PC-3 (cell line): ENCODE results near the gene PIEZO2. TPM values are rescaled to one million over a fixed set of nuclear protein-coding genes. Genes with fewer than 3 reads are reported as not detected.

Experiments
- ATAC-seq: fragments of 200-7000 bp; cut with Tn5 transposase; 2 replicates; pipeline ENCODE4 v1.9.1; 2020; ENCODE audit warnings: mild to moderate bottlenecking, moderate library complexity
- BruUV-seq: library from RNA; stranded (reverse); fragments of 400-500 nt; replicated peaks from 2 replicates; lab custom pipeline; 2021; lab: Mats Ljungman, UMichigan
- CTCF ChIA-PET: fragments of 300-600 bp; sonication (Branson Sonifier 250); formaldehyde crosslinking; loops from one replicate; lab custom pipeline; 2022; ENCODE audit warnings: antibody characterized with exemption; lab: Charles Lee
- POLR2A ChIA-PET: fragments of 300-600 bp; sonication (Branson Sonifier 250); formaldehyde crosslinking; loops from one replicate; lab custom pipeline; 2022; ENCODE audit warnings: antibody characterized with exemption; ENCODE audit not compliant: unreplicated experiment; lab: Charles Lee
- DNase-seq: peaks from one replicate; pipeline ENCODE4 v3.0.0-alpha.2; 2015
- H2AFZ ChIP-seq: fragments of 300-600 bp; sonication (generic); 2 replicates; pipeline ENCODE4 v1.6.0; 2016; ENCODE audit warnings: antibody characterized with exemption, low read length
- H3F3A ChIP-seq: fragments of 300-600 bp; sonication (generic); one replicate; pipeline ENCODE4 v1.6.0; 2017; ENCODE audit warnings: antibody characterized with exemption, low read length, control low read depth, mild to moderate bottlenecking; ENCODE audit not compliant: unreplicated experiment
- H3K27ac ChIP-seq: fragments of 300-600 bp; sonication (generic); 2 replicates; pipeline ENCODE4 v1.5.1; 2016; ENCODE audit warnings: mild to moderate bottlenecking, low read length
- H3K27me3 ChIP-seq: fragments of 300-600 bp; sonication (generic); 2 replicates; pipeline ENCODE4 v1.6.1; 2016; ENCODE audit warnings: low read length, mixed read lengths
- H3K36me3 ChIP-seq: fragments of 300-600 bp; sonication (generic); 2 replicates; pipeline ENCODE4 v1.6.1; 2016; ENCODE audit warnings: low read depth, mixed run types, low read length, mixed read lengths
- H3K4me1 ChIP-seq: fragments of 300-600 bp; sonication (generic); 2 replicates; pipeline ENCODE4 v1.5.1; 2016; ENCODE audit warnings: low read length; ENCODE audit not compliant: insufficient read depth
- H3K4me2 ChIP-seq: fragments of 300-600 bp; sonication (generic); 2 replicates; pipeline ENCODE4 v1.6.0; 2016; ENCODE audit warnings: low read length
- H3K4me3 ChIP-seq: fragments of 300-600 bp; sonication (generic); 2 replicates; pipeline ENCODE4 v1.5.1; 2016; ENCODE audit warnings: mild to moderate bottlenecking, low read length, mixed read lengths
- H3K79me2 ChIP-seq: fragments of 300-600 bp; sonication (generic); 2 replicates; pipeline ENCODE4 v1.6.1; 2017; ENCODE audit warnings: low read length, mixed read lengths
- H3K9ac ChIP-seq: fragments of 300-600 bp; sonication (generic); 2 replicates; pipeline ENCODE4 v1.6.0; 2016; ENCODE audit warnings: mild to moderate bottlenecking, low read length
- H3K9me2 ChIP-seq: fragments of 300-600 bp; sonication (generic); replicated peaks from 2 replicates; pipeline ENCODE4 v1.6.1; 2016; ENCODE audit warnings: mixed run types, low read length, mixed read lengths
- H3K9me3 ChIP-seq: fragments of 300-600 bp; sonication (generic); 2 replicates; pipeline ENCODE4 v1.6.1; 2016; ENCODE audit warnings: low read length, mixed read lengths
- H4K20me1 ChIP-seq: fragments of 300-600 bp; sonication (generic); 2 replicates; pipeline ENCODE4 v1.6.1; 2016; ENCODE audit warnings: low read length, mixed read lengths
- EZH2 ChIP-seq: fragments of 300-600 bp; sonication (generic); IDR thresholded peaks from one replicate; pipeline ENCODE4 v1.6.1; 2017; ENCODE audit warnings: antibody characterized with exemption, mild to moderate bottlenecking, low read length; ENCODE audit not compliant: unreplicated experiment
- EZH2phosphoT487 ChIP-seq: fragments of 300-600 bp; sonication (generic); IDR thresholded peaks from 2 replicates; pipeline ENCODE4 v1.6.1; 2018; ENCODE audit warnings: mild to moderate bottlenecking, antibody characterized with exemption, low read length, borderline replicate concordance
- intact Hi-C: fragments of 100-400 bp; cut with micrococcal nuclease; formaldehyde crosslinking; loops from 2 replicates; pipeline ENCODE4 v1.9.0; 2023
- total RNA-seq: library from RNA; depleted of rRNA; stranded (reverse); fragments of >200 nt; gene quantifications from 2 replicates; pipeline ENCODE4 v1.2.3, GENCODE V29; 2014
- TF ChIP-seq, protein P1 (sequence below): fragments of 300-600 bp; sonication (generic); conservative IDR thresholded peaks from 2 replicates; pipeline ENCODE4 v1.5.1; 2017; ENCODE audit warnings: antibody characterized with exemption, low read depth, mild to moderate bottlenecking, low read length

The PIEZO2 gene
- total RNA-seq, 1 experiment from 2014 or later, result not detected

DNA sequence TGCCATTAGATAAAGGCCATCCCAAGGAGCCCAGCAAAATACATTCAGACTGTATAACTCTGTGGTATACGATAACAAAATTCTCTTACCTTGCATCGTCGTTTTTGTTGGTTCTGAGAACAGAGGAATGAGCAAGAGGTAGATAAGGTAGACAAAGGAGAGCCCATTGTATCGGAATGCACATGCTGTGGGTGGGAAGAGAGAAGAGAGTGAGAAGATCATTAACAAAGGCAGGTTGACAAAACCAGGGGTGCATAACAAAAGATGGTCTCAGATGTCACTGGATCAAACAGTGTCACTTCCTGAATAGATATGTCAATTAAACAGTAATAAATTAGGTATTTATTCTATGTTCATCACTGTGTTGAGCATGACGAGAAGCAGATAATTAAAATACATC is 83.3 kb downstream of the PIEZO2 start:
- Histone ChIP-seq H3K4me2 (no peak overlapping the region), H3K27ac (no peak overlapping the region), H4K20me1 (no peaks in the 10 kb centered on the region), H3K4me3 (no peak overlapping the region), H3K9ac (no peak overlapping the region), H3K9me3 (no peaks in the 10 kb centered on the region), H3K79me2 (no peaks in the 10 kb centered on the region), H3K36me3 (no peaks in the 10 kb centered on the region), H3K27me3 (peaks cover 15% of the 10 kb centered on the region; the same call in 1 of the 2 replicates), H3K4me1 (no peaks in the 10 kb centered on the region), H3F3A (no peaks in the 10 kb centered on the region), H3K9me2 (no peaks in the 10 kb centered on the region), H2AFZ (no peak overlapping the region)
- ChIA-PET POLR2A (no interaction called here), CTCF (no interaction called here)
- no peak for ATAC-seq
- intact Hi-C loops, result no loop called here
- TF ChIP-seq EZH2phosphoT487 (no peak), EZH2 (no peak)
- TF ChIP-seq, protein P1, sequence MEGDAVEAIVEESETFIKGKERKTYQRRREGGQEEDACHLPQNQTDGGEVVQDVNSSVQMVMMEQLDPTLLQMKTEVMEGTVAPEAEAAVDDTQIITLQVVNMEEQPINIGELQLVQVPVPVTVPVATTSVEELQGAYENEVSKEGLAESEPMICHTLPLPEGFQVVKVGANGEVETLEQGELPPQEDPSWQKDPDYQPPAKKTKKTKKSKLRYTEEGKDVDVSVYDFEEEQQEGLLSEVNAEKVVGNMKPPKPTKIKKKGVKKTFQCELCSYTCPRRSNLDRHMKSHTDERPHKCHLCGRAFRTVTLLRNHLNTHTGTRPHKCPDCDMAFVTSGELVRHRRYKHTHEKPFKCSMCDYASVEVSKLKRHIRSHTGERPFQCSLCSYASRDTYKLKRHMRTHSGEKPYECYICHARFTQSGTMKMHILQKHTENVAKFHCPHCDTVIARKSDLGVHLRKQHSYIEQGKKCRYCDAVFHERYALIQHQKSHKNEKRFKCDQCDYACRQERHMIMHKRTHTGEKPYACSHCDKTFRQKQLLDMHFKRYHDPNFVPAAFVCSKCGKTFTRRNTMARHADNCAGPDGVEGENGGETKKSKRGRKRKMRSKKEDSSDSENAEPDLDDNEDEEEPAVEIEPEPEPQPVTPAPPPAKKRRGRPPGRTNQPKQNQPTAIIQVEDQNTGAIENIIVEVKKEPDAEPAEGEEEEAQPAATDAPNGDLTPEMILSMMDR, result no peak
- no TSS peak for BruUV-seq
- DNase-seq, result no peak

DNA sequence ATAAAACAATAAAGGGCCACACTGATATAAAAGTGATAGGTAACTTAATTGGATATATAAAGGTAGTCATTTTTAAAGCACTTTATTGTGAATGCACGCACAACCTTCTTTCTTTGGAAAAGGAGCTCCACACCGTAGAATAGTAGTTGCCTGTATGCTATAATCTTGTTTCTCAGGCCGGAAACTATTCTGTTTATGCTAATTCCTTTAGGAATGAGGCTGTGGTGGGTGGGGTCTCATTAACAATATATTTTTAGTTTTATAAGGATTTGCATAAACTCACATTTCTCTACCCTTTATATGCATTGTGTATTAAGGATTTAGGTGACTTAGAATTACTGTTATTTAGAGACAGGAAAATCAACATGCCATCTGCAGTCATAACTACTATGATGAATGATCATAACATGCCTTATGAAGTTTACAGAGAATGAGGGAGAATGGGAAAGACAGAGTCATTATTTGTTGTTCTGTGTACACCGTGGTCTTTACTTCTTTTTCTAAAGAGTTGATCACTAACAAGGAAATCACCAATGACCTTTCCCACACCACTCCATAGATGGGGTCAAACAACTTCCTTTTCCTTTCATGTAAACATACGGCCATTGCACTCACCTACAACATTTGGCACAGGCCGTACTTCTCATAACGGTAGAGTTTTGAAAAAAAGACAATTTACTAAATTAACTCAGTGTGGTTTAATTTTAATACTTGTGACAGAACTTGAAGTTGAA is 84.5 kb downstream of the PIEZO2 start:
- no peak overlapping the region for H3K27ac ChIP-seq
- no peak overlapping the region for H2AFZ ChIP-seq
- DNase-seq, result no peak
- H3K27me3 ChIP-seq, result 0 out of 2 replicates have a peak, but pooled peaks cover 4% of the 10 kb centered on the region
- no TSS peak for BruUV-seq
- no peak overlapping the region for H3K9ac ChIP-seq
- H3K4me2 ChIP-seq, result no peak overlapping the region
- POLR2A ChIA-PET, result no interaction called here
- H3K4me1 ChIP-seq, result no peaks in the 10 kb centered on the region
- H3K4me3 ChIP-seq, result no peak overlapping the region
- H3F3A ChIP-seq, result no peaks in the 10 kb centered on the region
- H3K36me3 ChIP-seq, result no peaks in the 10 kb centered on the region
- intact Hi-C loops, result no loop called here
- no peak for ATAC-seq
- no peaks in the 10 kb centered on the region for H3K79me2 ChIP-seq
- H4K20me1 ChIP-seq, result no peaks in the 10 kb centered on the region
- H3K9me2 ChIP-seq, result no peaks in the 10 kb centered on the region
- CTCF ChIA-PET, result no interaction called here
- no peaks in the 10 kb centered on the region for H3K9me3 ChIP-seq
- TF ChIP-seq EZH2 (no peak), EZH2phosphoT487 (no peak)
- TF ChIP-seq, protein P1, result no peak

DNA sequence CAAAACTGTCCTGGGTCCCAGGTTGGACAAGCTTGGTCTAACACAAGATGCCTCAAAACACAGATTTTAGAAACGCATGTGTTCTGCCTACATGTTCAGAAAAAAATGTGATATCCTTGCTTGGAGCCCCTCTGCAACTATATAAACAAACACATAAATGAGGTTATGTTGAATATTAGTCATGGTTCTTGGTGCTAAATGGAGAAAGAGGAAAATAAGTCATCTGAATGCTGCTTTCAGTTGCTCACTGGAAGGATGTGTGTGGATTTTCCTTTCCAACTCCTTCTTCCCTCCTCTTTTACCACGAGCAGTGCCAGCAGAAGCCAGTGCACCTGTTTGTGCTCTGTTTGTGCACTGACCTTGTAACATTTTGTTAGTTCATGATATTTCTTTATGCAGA is 85.3 kb downstream of the PIEZO2 start:
- no TSS peak for BruUV-seq

More for the DNA sequence above, 85.3 kb downstream of the PIEZO2 start:
- no peaks in the 10 kb centered on the region for H3K9me2 ChIP-seq
- TF ChIP-seq EZH2phosphoT487 (no peak), EZH2 (no peak)
- TF ChIP-seq, protein P1, result no peak
- no peak overlapping the region for H3K4me3 ChIP-seq
- H3K27ac ChIP-seq, result no peak overlapping the region
- DNase-seq (no peak), ATAC-seq (no peak)
- intact Hi-C loops, result no loop called here
- H3K36me3 ChIP-seq, result no peaks in the 10 kb centered on the region
- no peaks in the 10 kb centered on the region for H3K79me2 ChIP-seq
- ChIA-PET CTCF (no interaction called here), POLR2A (no interaction called here)
- H3K9ac ChIP-seq, result no peak overlapping the region
- no peak overlapping the region for H2AFZ ChIP-seq
- H4K20me1 ChIP-seq, result no peaks in the 10 kb centered on the region
- no peaks in the 10 kb centered on the region for H3K4me1 ChIP-seq
- no peaks in the 10 kb centered on the region for H3K27me3 ChIP-seq
- no peaks in the 10 kb centered on the region for H3F3A ChIP-seq
- H3K4me2 ChIP-seq, result no peak overlapping the region
- no peaks in the 10 kb centered on the region for H3K9me3 ChIP-seq
